Progenitor cell of endocrine pancreas (in vitro differentiated cells): ENCODE results near the gene CFHR5. TPM values are rescaled to one million over a fixed set of nuclear protein-coding genes. Genes with fewer than 3 reads are reported as not detected.
"Not testable (repeated sequence)": the region's sequence is repeated elsewhere in the genome, so short reads cannot be mapped to it uniquely, and the experiment has no call there.

ENCODE experiments used
- DNase-seq: peaks from one replicate; pipeline ENCODE4 v3.0.0; 2021; ENCODE audit warnings: low spot score; ENCODE audit not compliant: unreplicated experiment
- H3K27ac Mint-ChIP-seq: 2 replicates; pipeline ENCODE4 v1.8.0; 2021; ENCODE audit warnings: mild to moderate bottlenecking, moderate library complexity, mixed read lengths
- H3K27me3 Mint-ChIP-seq: 2 replicates; pipeline ENCODE4 v1.8.0; 2021; ENCODE audit warnings: mixed read lengths
- H3K36me3 Mint-ChIP-seq: 2 replicates; pipeline ENCODE4 v1.8.0; 2022; ENCODE audit warnings: mixed read lengths; ENCODE audit not compliant: insufficient read depth
- H3K4me1 Mint-ChIP-seq: 2 replicates; pipeline ENCODE4 v1.8.0; 2021; ENCODE audit warnings: low read depth, mixed read lengths
- H3K4me3 Mint-ChIP-seq: 2 replicates; pipeline ENCODE4 v1.8.0; 2021; ENCODE audit warnings: low read depth, mild to moderate bottlenecking, moderate library complexity, mixed read lengths
- H3K9me3 Mint-ChIP-seq: 2 replicates; pipeline ENCODE4 v1.8.0; 2021; ENCODE audit warnings: low read depth, mixed read lengths
- long read RNA-seq: library from polyadenylated mRNA; unstranded; transcript quantifications from one replicate; pipeline ENCODE4 v2.0.0, GENCODE V29; 2020
- total RNA-seq: library from RNA; stranded (reverse); gene quantifications from 2 replicates; pipeline ENCODE4 v1.2.1, GENCODE V29; 2021
- TF ChIP-seq, protein P1 (sequence below): fragments of 200-600 bp; sonication (generic); IDR thresholded peaks from one replicate; pipeline ENCODE4 v1.5.0; 2021; ENCODE audit warnings: antibody characterized with exemption, mild to moderate bottlenecking; ENCODE audit not compliant: unreplicated experiment

The CFHR5 gene
- total RNA-seq, result not detected in 2 replicates
- long read RNA-seq, result 0 reads

DNA sequence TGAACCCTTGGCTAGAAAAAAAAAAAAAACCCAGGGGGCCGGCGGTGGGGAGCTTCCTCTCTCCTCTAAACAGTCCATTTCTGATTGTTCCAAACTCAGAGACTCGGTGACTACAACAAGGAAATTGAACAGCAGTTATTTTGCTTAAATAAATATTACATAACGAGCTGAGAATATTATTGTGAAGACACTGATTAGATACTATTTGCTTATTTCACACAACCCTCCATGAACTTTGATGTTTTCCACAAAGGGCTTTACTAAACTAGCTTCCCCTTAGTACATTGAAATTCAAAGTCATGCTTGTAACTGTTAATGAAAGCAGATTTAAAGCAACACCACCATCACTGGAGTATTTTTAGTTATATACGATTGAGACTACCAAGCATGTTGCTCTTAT is at the start of gene CFHR5:
Gene CFHR5 (plus strand): TSS at position 279 of the 400 bp plus-strand sequence. CDS start 109 bp downstream, at position 388.
- Mint-ChIP-seq H3K4me1 (no peaks in the 10 kb centered on the region), H3K27me3 (no peaks in the 10 kb centered on the region), H3K4me3 (no peak within 1 kb of the TSS), H3K36me3 (no peaks in the 10 kb centered on the region), H3K27ac (no peak within 1 kb of the TSS), H3K9me3 (no peaks in the 10 kb centered on the region)
- no peak for DNase-seq
- TF ChIP-seq, protein P1, sequence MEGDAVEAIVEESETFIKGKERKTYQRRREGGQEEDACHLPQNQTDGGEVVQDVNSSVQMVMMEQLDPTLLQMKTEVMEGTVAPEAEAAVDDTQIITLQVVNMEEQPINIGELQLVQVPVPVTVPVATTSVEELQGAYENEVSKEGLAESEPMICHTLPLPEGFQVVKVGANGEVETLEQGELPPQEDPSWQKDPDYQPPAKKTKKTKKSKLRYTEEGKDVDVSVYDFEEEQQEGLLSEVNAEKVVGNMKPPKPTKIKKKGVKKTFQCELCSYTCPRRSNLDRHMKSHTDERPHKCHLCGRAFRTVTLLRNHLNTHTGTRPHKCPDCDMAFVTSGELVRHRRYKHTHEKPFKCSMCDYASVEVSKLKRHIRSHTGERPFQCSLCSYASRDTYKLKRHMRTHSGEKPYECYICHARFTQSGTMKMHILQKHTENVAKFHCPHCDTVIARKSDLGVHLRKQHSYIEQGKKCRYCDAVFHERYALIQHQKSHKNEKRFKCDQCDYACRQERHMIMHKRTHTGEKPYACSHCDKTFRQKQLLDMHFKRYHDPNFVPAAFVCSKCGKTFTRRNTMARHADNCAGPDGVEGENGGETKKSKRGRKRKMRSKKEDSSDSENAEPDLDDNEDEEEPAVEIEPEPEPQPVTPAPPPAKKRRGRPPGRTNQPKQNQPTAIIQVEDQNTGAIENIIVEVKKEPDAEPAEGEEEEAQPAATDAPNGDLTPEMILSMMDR, result no peak

DNA sequence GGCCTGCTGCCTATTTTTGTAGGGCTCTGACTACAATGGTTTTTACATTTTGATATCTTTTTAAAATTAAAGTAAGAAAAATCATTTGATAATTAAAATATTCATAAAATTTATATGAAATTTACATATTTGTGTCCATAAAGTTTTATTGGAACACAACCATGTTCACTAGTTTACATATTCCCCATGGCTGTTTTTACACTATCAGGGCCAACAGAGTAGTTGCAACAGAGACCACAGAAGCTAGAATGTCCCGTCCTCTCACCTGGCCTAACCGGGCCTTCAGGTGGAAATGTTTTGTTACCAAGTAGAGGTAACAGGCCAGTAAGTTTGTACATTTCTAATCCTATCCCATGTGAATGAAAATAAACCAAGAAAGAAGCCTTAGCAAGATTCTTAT is 44.5 kb upstream of the CFHR5 start:
- not testable (repeated sequence) for H3K27ac Mint-ChIP-seq, H3K36me3 Mint-ChIP-seq, H3K4me1 Mint-ChIP-seq, H3K4me3 Mint-ChIP-seq, H3K27me3 Mint-ChIP-seq, DNase-seq, H3K9me3 Mint-ChIP-seq

DNA sequence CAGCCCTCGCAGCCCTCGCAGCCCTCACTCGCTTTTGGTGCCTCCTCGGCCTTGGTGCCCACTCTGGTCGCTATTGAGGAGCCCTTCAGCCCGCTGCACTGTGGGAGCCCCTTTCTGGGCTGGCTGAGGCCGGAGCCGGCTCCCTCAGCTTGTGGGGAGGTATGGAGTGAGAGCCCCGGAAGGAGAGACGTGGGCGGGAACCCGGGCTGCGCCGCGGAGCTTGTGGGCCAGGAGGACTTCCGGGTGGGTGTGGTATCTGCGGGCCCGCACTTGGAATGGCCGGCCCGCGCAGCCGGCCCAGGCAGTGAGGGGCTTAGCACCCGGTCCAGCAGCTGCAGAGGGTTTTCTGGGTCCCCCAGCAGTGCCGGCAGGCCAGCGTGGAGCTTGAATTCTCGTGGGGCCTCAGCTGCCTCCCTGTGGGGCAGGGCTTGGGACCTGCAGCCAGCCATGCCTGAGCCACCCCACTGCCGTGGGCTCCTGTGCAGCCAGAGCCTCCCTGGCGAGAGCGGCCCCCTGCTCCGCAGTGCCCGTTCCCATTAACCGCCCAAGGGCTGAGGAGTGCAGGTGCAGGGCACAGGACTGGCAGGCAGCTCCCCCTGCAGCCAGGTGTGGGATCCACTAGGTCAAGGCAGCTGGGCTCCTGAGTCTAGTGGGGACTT is 43.7 kb upstream of the CFHR5 start:
- Mint-ChIP-seq H3K27ac (no peak overlapping the region), H3K4me3 (no peak overlapping the region), H3K27me3 (no peaks in the 10 kb centered on the region), H3K4me1 (no peaks in the 10 kb centered on the region), H3K9me3 (peaks cover 6% of the 10 kb centered on the region), H3K36me3 (no peaks in the 10 kb centered on the region)
- TF ChIP-seq, protein P1, result no peak
- DNase-seq, result no peak

DNA sequence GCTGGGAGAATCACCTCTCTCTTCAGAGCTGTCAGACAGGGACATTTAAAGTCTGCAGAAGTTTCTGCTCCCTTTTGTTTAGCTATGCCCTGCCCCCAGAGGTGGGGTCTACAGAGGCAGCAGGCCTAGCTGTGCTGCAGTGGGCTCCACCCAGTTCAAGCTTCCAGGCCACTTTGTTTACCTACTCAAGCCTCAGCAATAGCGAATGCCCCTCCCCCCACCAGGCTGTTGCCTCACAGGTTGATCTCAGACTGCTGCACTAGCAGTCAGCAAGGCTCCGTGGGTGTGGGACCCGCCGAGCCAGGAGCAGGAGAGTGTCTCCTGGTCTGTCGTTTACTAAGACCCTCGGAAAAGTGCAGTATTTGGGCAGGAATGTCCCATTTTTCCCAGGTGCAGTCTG is 35.9 kb upstream of the CFHR5 start:
- H3K9me3 Mint-ChIP-seq, result peaks cover 29% of the 10 kb centered on the region
- H3K4me1 Mint-ChIP-seq, H3K4me3 Mint-ChIP-seq, H3K27ac Mint-ChIP-seq, DNase-seq, H3K27me3 Mint-ChIP-seq, H3K36me3 Mint-ChIP-seq: not testable (repeated sequence)

DNA sequence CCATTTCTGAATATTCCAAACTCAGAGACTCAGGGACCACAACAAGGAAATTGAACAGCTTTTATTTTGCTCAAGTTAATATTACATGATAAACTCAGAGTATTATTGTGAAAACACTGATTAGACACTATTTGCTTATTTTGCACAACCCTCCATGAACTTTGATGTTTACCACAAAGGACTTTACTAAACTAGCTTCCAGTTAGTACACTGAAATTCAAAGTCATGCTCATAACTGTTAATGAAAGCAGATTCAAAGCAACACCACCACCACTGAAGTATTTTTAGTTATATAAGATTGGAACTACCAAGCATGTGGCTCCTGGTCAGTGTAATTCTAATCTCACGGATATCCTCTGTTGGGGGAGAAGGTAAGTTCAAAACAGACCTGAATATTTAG is 33.8 kb upstream of the CFHR5 start, which contains the start of gene CFHR2:
Gene CFHR2 (plus strand): TSS at position 171 of the 400 bp plus-strand sequence. CDS start 143 bp downstream, at position 314.
- H3K4me1 Mint-ChIP-seq, H3K27me3 Mint-ChIP-seq, H3K27ac Mint-ChIP-seq, DNase-seq, H3K36me3 Mint-ChIP-seq, H3K4me3 Mint-ChIP-seq: not testable (repeated sequence)
- peaks cover 23% of the 10 kb centered on the region for H3K9me3 Mint-ChIP-seq

GRCh38 chr1:196951711-196952394 is 25.5 kb upstream of the CFHR5 start:
- Mint-ChIP-seq H3K4me3 (no peak overlapping the region), H3K27me3 (no peaks in the 10 kb centered on the region), H3K9me3 (no peaks in the 10 kb centered on the region), H3K4me1 (no peaks in the 10 kb centered on the region), H3K27ac (no peak overlapping the region), H3K36me3 (no peaks in the 10 kb centered on the region)
- no peak for DNase-seq
- TF ChIP-seq, protein P1, result no peak

DNA sequence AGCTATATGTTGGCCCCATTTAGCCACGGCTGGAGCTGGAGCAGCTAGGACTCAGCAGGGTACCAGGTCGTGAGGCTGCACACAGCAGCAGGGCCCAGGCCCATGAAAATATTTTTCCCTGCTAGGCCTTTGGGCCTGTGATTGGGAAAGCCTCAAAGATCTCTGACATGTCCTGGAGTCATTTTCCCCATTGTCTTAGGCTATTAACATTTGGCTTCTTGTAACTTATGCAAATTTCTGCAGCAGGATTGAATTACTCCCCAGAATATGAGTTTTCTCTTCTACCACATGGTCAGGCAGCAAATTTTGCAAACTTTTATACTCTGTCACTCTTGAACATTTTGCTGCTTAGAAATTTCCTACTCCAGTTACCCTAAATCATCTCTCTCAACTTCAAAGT is 22.6 kb upstream of the CFHR5 start:
- TF ChIP-seq, protein P1, result no peak
- no peaks in the 10 kb centered on the region for H3K9me3 Mint-ChIP-seq
- no peaks in the 10 kb centered on the region for H3K36me3 Mint-ChIP-seq
- H3K27ac Mint-ChIP-seq, result no peak overlapping the region
- no peaks in the 10 kb centered on the region for H3K4me1 Mint-ChIP-seq
- no peak for DNase-seq
- H3K27me3 Mint-ChIP-seq, result no peaks in the 10 kb centered on the region
- H3K4me3 Mint-ChIP-seq, result no peak overlapping the region
